ENCODE data around the gene PKD1L1.

DNA sequence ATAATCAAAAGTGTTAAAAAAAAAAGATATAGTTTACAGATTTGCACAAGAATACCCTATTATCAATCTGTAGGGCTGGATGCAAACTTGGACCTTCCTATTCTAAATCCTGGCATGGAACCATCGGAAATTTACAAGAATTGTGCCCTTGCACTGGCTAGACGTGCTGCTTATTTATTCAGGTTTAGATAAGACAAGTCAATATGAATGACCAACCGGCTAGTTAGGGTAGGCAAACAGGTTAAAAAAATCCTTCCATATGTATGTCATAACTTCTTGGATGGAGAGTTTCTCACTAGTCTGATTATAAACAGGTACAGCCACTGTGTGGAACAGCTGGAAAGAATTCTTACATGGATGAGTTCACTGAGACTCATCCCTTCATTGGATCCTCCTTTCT is 41.4 kb downstream of the PKD1L1 start:
- no peak for TF ChIP-seq POLR2A (IDR thresholded peaks at IDR 0.05)
- TF ChIP-seq, protein P1, sequence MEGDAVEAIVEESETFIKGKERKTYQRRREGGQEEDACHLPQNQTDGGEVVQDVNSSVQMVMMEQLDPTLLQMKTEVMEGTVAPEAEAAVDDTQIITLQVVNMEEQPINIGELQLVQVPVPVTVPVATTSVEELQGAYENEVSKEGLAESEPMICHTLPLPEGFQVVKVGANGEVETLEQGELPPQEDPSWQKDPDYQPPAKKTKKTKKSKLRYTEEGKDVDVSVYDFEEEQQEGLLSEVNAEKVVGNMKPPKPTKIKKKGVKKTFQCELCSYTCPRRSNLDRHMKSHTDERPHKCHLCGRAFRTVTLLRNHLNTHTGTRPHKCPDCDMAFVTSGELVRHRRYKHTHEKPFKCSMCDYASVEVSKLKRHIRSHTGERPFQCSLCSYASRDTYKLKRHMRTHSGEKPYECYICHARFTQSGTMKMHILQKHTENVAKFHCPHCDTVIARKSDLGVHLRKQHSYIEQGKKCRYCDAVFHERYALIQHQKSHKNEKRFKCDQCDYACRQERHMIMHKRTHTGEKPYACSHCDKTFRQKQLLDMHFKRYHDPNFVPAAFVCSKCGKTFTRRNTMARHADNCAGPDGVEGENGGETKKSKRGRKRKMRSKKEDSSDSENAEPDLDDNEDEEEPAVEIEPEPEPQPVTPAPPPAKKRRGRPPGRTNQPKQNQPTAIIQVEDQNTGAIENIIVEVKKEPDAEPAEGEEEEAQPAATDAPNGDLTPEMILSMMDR (IDR thresholded peaks at IDR 0.05): no peak

All from adrenal gland (tissue), 5 donors.